Small intestine (tissue), 7 donors: ENCODE results near the gene FLNA. TPM values are rescaled to one million over a fixed set of nuclear protein-coding genes. Genes with fewer than 3 reads are reported as not detected.

Experiments
- DNase-seq, 2 donors: peaks; one replicate each; pipeline versions ENCODE4 v3.0.0 to v3.0.0-alpha.2; 2013
- FAIRE-seq: peaks from 2 replicates; lab custom pipeline; 2012; peaks lifted over from hg19 to GRCh38; lab: Jason Lieb, UNC
- H3K27ac ChIP-seq, 3 donors: one replicate each; pipeline ENCODE4 v1.5.1; 2013; ENCODE audit warnings: low read length in 2 of 3, mild to moderate bottlenecking in 2 of 3, control low read depth in 1 of 3, inconsistent platforms in 1 of 3, low read depth in 1 of 3, moderate library complexity in 1 of 3
- H3K27me3 ChIP-seq, 3 donors: one replicate each; pipeline ENCODE4 v1.6.1; 2013; ENCODE audit warnings: low read length in 3 of 3, inconsistent platforms in 1 of 3; ENCODE audit not compliant: control insufficient read depth in 3 of 3, insufficient read depth in 3 of 3
- H3K36me3 ChIP-seq, 3 donors: one replicate each; pipeline ENCODE4 v1.6.1; 2013; ENCODE audit warnings: low read length in 3 of 3, inconsistent platforms in 1 of 3, low read depth in 1 of 3, mild to moderate bottlenecking in 1 of 3, moderate library complexity in 1 of 3; ENCODE audit not compliant: control insufficient read depth in 3 of 3, insufficient read depth in 2 of 3
- H3K4me1 ChIP-seq, 3 donors: one replicate each; pipeline ENCODE4 v1.6.1; 2013; ENCODE audit warnings: low read length in 2 of 3, inconsistent platforms in 1 of 3, low read depth in 1 of 3, mild to moderate bottlenecking in 1 of 3, moderate library complexity in 1 of 3; ENCODE audit not compliant: control insufficient read depth in 3 of 3, insufficient read depth in 2 of 3
- H3K4me3 ChIP-seq, 3 donors: one replicate each; pipeline ENCODE4 v1.5.1; 2013; ENCODE audit warnings: low read length in 3 of 3, control low read depth in 1 of 3, inconsistent platforms in 1 of 3, low read depth in 1 of 3, mild to moderate bottlenecking in 1 of 3, moderate library complexity in 1 of 3
- H3K9me3 ChIP-seq, 2 donors: one replicate each; pipeline ENCODE4 v1.6.1; 2013; ENCODE audit warnings: low read depth in 1 of 2, low read length in 1 of 2; ENCODE audit not compliant: control insufficient read depth in 2 of 2, insufficient read depth in 1 of 2
- WGBS, 3 donors: extraction: QIAGEN DNeasy Blood & Tissue Kit; methylation state at CpG; one replicate each; pipeline ENCODE4 v1.1.7; 2013; 5-methylcytosine and 5-hydroxymethylcytosine counted together
- polyA plus RNA-seq, 4 donors: library from polyadenylated mRNA; stranded (reverse) in 3 of 4; unstranded in 1 of 4; fragments of 200-250 nt in 3 of 4; fragments of 120-200 nt in 1 of 4; gene quantifications; one replicate each; pipeline versions ENCODE4 v1.2.1 to v1.2.3, GENCODE V29; 2013
- donor health status: healthy with polysubstance abuse.
- donor health status: control.
- donor health status: control.
- donor health status: Bipolar disorder and iron deficiency.
- donor health status: healthy.

FLNA gene
- polyA plus RNA-seq, 4 donors = 19.2 to 251 (median 73.8) TPM

DNA sequence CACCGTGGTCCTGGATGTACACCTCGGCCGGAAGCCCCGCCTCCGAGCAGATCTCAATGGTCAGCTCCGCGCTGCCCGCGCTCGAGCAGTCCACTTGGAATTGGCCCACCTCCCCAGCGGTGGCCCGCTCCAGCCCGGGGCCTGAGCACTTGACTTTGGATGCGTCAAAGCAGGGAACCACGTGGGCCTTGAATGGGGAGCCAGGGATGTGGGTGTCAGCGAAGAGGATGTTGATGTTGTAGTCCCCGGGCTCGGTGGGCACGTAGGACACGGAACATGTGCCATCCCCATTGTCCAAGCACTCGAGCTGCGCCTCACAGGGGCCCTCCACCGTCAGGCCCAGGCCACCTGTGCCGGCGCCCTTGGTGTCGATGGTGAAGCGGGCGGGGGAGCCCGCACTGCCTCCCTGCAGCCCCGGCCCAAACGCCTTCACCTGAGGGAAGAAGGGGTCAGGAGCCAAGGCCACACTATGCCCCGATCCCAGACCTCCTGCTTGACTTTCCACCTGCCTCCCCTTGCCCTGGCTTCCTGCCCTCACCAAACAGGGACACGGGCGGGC is 14.2 kb downstream of the FLNA start:
- no peak for DNase-seq
- Histone ChIP-seq H3K9me3 (no peaks in the 10 kb centered on the region), H3K4me3 (no peak overlapping the region), H3K4me1 (no peaks in the 10 kb centered on the region), H3K27me3 (no peaks in the 10 kb centered on the region), H3K36me3 (peaks cover 0 to 73% (median 10%) of the 10 kb centered on the region in 3 donors), H3K27ac (no peak overlapping the region)
- no peak for FAIRE-seq
- WGBS, 3 donors = 84 to 90% (median 86%) methylated on average over 23 to 34 of the region's 34 CpGs

DNA sequence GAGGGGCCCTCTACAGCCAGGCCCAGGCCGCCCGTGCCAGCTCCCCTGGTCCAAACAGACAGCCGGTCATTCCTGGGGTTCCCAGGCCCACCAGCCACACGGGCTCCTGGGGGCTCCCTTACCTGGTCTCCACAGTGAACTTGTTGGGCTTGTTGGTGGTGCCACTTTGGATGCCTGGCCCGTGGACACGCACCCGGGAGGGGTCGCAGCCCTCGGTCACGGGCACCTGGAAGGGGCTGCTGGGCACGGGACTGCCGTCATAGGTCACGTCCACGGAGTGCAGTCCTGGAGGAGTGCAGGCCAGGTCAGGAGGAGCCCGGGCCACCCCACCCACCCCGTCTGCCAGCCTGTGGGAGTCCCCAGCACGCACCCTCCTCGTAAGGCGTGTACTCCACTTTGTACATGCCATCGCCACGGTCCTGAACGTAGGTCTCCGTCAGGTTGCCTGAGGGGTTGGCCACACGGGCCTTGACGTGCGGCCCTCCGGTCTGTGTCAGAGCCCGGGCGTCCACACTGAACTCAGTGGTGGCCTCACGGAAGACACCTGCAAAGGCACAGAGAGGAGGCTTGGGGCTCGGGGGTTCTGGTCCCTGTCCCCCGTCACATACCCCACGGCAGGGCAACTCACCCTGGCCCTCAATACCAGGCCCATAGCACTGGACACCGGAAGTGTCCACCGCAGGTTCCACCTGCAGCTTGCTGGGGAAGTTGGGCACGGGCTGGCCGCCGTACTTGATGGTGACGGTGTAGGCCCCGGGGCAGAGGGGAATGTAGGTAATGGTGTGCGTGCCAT is 14.9 kb downstream of the FLNA start:
- Histone ChIP-seq H3K4me3 (no peak overlapping the region), H3K27ac (no peak overlapping the region), H3K27me3 (no peaks in the 10 kb centered on the region), H3K36me3 (peaks cover 0 to 72% (median 10%) of the 10 kb centered on the region in 3 donors), H3K4me1 (no peaks in the 10 kb centered on the region), H3K9me3 (no peaks in the 10 kb centered on the region)
- FAIRE-seq (no peak), DNase-seq (no peak)
- 91 to 97% (median 94%) methylated on average over 34 to 41 of the region's 41 CpGs for whole genome bisulfite sequencing, 3 donors

DNA sequence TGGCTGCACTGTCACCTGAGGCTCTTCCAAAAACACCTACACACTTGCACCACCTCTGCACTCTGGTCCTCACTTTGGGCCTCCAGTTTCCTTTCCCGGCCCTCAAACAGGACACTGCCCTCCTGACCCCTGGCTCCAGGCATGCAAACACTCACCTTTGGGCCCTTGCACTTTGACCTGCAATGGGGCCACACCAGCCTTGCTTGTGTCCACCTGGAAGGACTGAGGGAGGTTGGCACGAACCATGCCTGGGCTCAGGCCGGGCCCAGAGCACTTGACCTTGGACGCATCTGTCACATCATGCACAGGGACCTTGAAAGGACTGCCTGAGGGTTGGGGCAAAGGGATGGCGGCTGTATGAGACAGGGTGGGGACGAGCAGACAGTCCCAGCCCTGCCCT is 15.6 kb downstream of the FLNA start:
- Histone ChIP-seq H3K4me3 (no peak overlapping the region), H3K36me3 (peaks cover 0 to 73% (median 10%) of the 10 kb centered on the region in 3 donors), H3K9me3 (no peaks in the 10 kb centered on the region), H3K27me3 (no peaks in the 10 kb centered on the region), H3K4me1 (no peaks in the 10 kb centered on the region), H3K27ac (no peak overlapping the region)
- FAIRE-seq (no peak), DNase-seq (no peak)
- 56 to 78% (median 64%) methylated on average over 6 of the region's 6 CpGs for WGBS, 3 donors

DNA sequence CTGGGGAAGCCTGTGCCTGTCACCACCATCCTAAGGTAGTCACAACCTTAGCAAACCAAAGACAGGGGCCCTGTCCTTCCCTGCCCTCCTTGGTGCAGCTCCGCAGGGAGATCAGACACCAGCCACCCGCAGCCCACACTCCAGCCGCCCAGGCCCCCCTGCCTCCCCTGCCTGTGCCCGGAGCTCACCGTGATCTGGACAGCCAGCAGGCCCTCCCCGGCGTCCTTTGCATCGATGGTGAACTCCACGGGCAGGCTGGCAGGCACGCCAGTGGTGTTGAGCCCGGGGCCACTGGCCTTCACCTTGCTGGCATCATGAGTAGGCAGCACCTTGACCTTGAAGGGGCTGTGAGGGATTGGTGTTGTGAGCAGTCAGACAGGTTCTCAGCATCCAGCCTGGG is 16.4 kb downstream of the FLNA start:
- H3K9me3 ChIP-seq = no peaks in the 10 kb centered on the region
- H3K4me1 ChIP-seq = no peaks in the 10 kb centered on the region
- no peak for DNase-seq
- H3K27me3 ChIP-seq = no peaks in the 10 kb centered on the region
- FAIRE-seq = no peak
- H3K36me3 ChIP-seq = peaks cover 0 to 77% (median 10%) of the 10 kb centered on the region in 3 donors
- 88 to 94% (median 94%) methylated on average over 9 to 11 of the region's 11 CpGs for WGBS, 3 donors
- no peak overlapping the region for H3K27ac ChIP-seq
- no peak overlapping the region for H3K4me3 ChIP-seq

DNA sequence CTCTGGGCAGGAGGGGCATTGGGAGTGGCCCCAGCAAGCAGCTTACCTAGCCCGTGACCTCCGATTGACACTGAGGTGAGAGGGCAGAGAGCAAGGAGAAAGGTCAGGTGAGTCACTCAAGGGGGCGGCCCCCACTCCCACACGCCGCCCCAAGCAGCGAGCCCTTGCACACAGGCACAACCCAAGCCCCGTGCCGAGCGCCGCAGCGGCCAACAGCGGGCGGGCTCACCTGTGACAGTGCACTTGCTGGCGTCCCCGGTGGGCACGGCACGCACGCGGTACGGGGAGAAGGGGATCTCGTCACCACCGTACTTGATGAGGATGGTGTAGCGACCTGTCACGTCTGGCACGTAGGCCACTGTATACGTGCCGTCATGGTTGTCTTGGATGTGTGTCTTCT is 17.2 kb downstream of the FLNA start:
- Histone ChIP-seq H3K4me3 (no peak overlapping the region), H3K4me1 (no peaks in the 10 kb centered on the region), H3K27me3 (no peaks in the 10 kb centered on the region), H3K27ac (no peak overlapping the region), H3K36me3 (peaks cover 0 to 79% (median 7%) of the 10 kb centered on the region in 3 donors), H3K9me3 (no peaks in the 10 kb centered on the region)
- DNase-seq = no peak
- FAIRE-seq = no peak
- WGBS, 3 donors = 88 to 93% (median 89%) methylated on average over 22 to 27 of the region's 27 CpGs

DNA sequence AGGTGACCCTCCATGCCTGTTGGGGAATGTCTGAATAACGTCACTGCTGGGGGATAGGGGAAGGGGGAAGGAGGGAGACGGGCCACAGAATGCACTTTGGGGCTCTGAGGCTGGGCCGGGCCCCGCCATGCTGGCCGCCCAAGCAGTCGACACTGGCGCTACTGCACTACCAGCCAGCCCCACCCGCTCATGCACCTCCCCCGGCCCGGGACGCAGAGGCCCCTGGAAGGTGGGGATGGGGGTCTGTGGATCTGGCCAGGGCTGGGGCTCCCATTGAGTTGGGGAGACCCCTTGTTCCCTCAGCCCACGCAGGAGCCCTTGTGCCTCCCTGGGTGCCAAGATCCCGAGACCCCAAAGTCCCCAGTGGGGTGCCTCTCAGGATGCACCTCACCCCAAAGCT is 17.8 kb downstream of the FLNA start:
- FAIRE-seq (no peak), DNase-seq (no peak)
- Histone ChIP-seq H3K27me3 (no peaks in the 10 kb centered on the region), H3K4me1 (no peaks in the 10 kb centered on the region), H3K36me3 (peaks cover 0 to 79% (median 7%) of the 10 kb centered on the region in 3 donors), H3K4me3 (no peak overlapping the region), H3K27ac (no peak overlapping the region), H3K9me3 (no peaks in the 10 kb centered on the region)
- WGBS, 3 donors = 85 to 87% methylated on average over 12 to 13 of the region's 13 CpGs; no CpG with 5 or more reads in 1 of the 3 donors

DNA sequence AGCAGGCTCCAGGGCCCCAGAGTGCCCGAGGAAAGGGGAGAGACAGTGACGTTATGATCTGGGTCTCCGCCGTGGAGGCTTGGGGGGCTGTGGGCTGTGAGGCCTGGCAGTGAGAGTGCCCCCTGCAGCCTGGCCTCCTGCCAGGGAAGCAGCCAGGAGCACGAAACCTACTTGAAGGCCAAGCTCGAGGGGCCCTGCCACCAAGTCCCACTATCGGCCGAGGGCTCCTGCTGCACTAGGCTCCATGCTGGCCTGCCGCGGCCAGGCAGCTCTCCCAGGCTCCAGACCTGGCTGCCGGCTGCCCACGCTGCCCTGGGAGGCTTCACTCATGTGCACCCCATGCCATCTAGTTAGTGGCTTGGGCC is 18.7 kb downstream of the FLNA start:
- Histone ChIP-seq H3K4me1 (no peaks in the 10 kb centered on the region), H3K36me3 (peaks cover 0 to 82% (median 7%) of the 10 kb centered on the region in 3 donors), H3K9me3 (no peaks in the 10 kb centered on the region), H3K4me3 (no peak overlapping the region), H3K27me3 (no peaks in the 10 kb centered on the region), H3K27ac (no peak overlapping the region)
- DNase-seq (no peak), FAIRE-seq (no peak)
- WGBS, 3 donors = 76 to 91% (median 85%) methylated on average over 4 to 12 of the region's 12 CpGs

DNA sequence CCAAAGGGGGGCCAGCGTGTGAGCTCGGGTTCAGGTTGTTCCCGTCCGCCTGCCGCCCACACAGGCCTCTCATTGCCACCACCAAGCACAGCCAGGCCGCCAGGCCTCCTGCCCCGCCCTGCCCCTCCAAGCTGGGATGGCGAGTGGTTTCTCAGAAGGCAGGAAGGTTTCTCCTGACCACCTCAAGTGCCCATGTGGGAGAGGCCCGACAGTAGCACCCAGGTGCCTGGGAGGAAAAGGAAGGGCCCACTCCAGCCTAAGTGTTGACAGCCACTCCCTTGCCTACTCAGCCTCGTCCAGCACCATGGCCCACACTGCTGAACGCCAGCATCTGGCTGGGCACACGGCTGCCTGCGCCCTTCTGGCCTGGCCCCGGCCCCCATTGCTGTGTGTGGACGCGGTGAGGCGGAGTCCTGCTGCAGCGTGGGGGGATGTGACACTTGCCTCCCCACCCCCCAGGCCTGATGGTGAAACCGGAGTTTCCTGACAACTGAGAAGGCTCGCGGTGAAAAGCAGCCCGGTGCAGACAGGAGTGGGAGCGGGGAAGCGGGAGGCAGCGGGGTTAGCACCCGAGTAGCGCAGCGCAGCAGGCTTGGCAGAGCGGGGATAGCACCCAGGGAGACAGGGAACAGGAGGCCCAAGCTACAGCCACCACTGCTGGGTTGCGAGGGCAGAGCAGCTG is 19.2 kb downstream of the FLNA start:
- Histone ChIP-seq H3K9me3 (no peaks in the 10 kb centered on the region), H3K4me1 (no peaks in the 10 kb centered on the region), H3K36me3 (peaks cover 0 to 84% (median 7%) of the 10 kb centered on the region in 3 donors), H3K4me3 (no peak overlapping the region), H3K27me3 (no peaks in the 10 kb centered on the region), H3K27ac (no peak overlapping the region)
- FAIRE-seq (no peak), DNase-seq (no peak)
- 82 to 86% (median 85%) methylated on average over 29 to 30 of the region's 30 CpGs for WGBS, 3 donors
